K562 (cell line): ENCODE measurements around the gene INTS13. TPM values are rescaled to one million over a fixed set of nuclear protein-coding genes. Genes with fewer than 3 reads are reported as not detected.

Experiments used
- ATAC-seq: fragments of 200-7000 bp; cut with Tn5 transposase; 3 replicates; pipeline ENCODE4 v1.9.1; 2020; ENCODE audit warnings: moderate library complexity
- BruUV-seq: library from RNA; stranded (reverse); fragments of 400-500 nt; replicated peaks from 2 replicates; lab custom pipeline; 2021; lab: Mats Ljungman, UMichigan
- CTCF ChIA-PET: fragments of 300-600 bp; formaldehyde crosslinking; extraction: SDS; loops from one replicate; lab custom pipeline; 2021; ENCODE audit warnings: low intra/inter-chr PET ratio; lab: Yijun Ruan, JAX
- POLR2A ChIA-PET: fragments of 300-600, 350-650 bp; sonication (Branson Sonifier 250); formaldehyde crosslinking; extraction: SDS; loops from one replicate; lab custom pipeline; 2021; ENCODE audit warnings: antibody characterized with exemption, inconsistent platforms; lab: Yijun Ruan, JAX
- DNase-seq, 4 experiments: peaks; one replicate each; pipeline versions ENCODE4 v3.0.0 to v3.0.0-alpha.2; 2011 to 2018; ENCODE audit warnings: low spot score in 3 of 4, mixed read lengths in 3 of 4; ENCODE audit errors: extremely low read depth in 1 of 4
- FAIRE-seq: peaks from 2 replicates; lab custom pipeline; 2011; peaks lifted over from hg19 to GRCh38; lab: Jason Lieb, UNC
- H2AFZ ChIP-seq: 2 replicates; pipeline ENCODE4 v1.6.0; 2011; ENCODE audit warnings: low read depth, low read length, control low read depth, inconsistent platforms
- H3K27ac ChIP-seq: fragments of 200-600 bp; 3 replicates; pipeline ENCODE4 v1.8.0; 2011; ENCODE audit warnings: low read depth, mild to moderate bottlenecking, control low read depth, inconsistent platforms, low read length, moderate library complexity, mixed read lengths; ENCODE audit errors: extremely low read depth
- H3K27me3 ChIP-seq, 2 experiments: fragments of 300-600 bp in 1 of 2; 2 replicates in 1 of 2; 3 replicates in 1 of 2; pipeline versions ENCODE4 v1.6.0 to v1.8.0; 2011; ENCODE audit warnings: inconsistent platforms in 2 of 2, low read length in 2 of 2, mild to moderate bottlenecking in 1 of 2, mixed read lengths in 1 of 2, moderate library complexity in 1 of 2; ENCODE audit not compliant: control insufficient read depth in 2 of 2, insufficient read depth in 2 of 2
- H3K36me3 ChIP-seq: fragments of 300-600 bp; 3 replicates; pipeline ENCODE4 v1.8.0; 2011; ENCODE audit warnings: mild to moderate bottlenecking, low read length, inconsistent platforms; ENCODE audit not compliant: control insufficient read depth, insufficient read depth
- H3K4me1 ChIP-seq, 2 experiments: fragments of 200-600 bp in 1 of 2; replicated peaks in 1 of 2; 2 replicates in 1 of 2; 3 replicates in 1 of 2; pipeline versions ENCODE4 v1.5.1 to v1.8.0; 2011; ENCODE audit warnings: inconsistent platforms in 2 of 2, low read length in 2 of 2, mild to moderate bottlenecking in 1 of 2, mixed read lengths in 1 of 2, moderate library complexity in 1 of 2; ENCODE audit not compliant: control insufficient read depth in 2 of 2, insufficient read depth in 2 of 2
- H3K4me2 ChIP-seq: 2 replicates; pipeline ENCODE4 v1.6.1; 2011; ENCODE audit warnings: low read length, control low read depth, inconsistent platforms, mixed read lengths; ENCODE audit not compliant: insufficient read depth
- H3K4me3 ChIP-seq: fragments of 200-600 bp; sonication (generic), shearing (Covaris generic); 2 replicates; pipeline ENCODE4 v1.5.1; 2016; ENCODE audit warnings: control low read depth, inconsistent platforms
- H3K79me2 ChIP-seq: fragments of 200-600 bp; 3 replicates; pipeline ENCODE4 v1.8.0; 2011; ENCODE audit warnings: low read length, inconsistent platforms; ENCODE audit not compliant: control insufficient read depth, insufficient read depth
- H3K9ac ChIP-seq, 2 experiments: 2 replicates each; pipeline versions ENCODE4 v1.6.0 to v1.6.1; 2011; ENCODE audit warnings: low read depth in 2 of 2, low read length in 2 of 2, control low read depth in 1 of 2, inconsistent platforms in 1 of 2, mild to moderate bottlenecking in 1 of 2, mixed read lengths in 1 of 2; ENCODE audit not compliant: insufficient read depth in 1 of 2
- H3K9me1 ChIP-seq: one replicate; pipeline ENCODE4 v1.6.0; 2011; ENCODE audit warnings: inconsistent platforms, mild to moderate bottlenecking, low read length, moderate library complexity; ENCODE audit not compliant: control insufficient read depth, insufficient read depth
- H3K9me3 ChIP-seq: replicated peaks from 2 replicates; pipeline ENCODE4 v1.5.1; 2011; ENCODE audit warnings: low read depth, low read length, inconsistent platforms; ENCODE audit not compliant: control insufficient read depth, insufficient read depth
- H4K20me1 ChIP-seq: replicated peaks from 2 replicates; pipeline ENCODE4 v1.6.1; 2011; ENCODE audit warnings: low read length, inconsistent platforms, mixed read lengths; ENCODE audit not compliant: control insufficient read depth, insufficient read depth
- CBFA2T2 ChIP-seq: fragments of 450-650 bp; conservative IDR thresholded peaks from 2 replicates; pipeline ENCODE4 v1.6.1; 2017; ENCODE audit warnings: mild to moderate bottlenecking
- CBFA2T3 ChIP-seq: fragments of 450-650 bp; IDR thresholded peaks from 2 replicates; pipeline ENCODE4 v1.6.1; 2017
- FOSL1 ChIP-seq: fragments of 200-800 bp; sonication (Bioruptor generic); conservative IDR thresholded peaks from 2 replicates; pipeline ENCODE4 v1.6.1; 2016; ENCODE audit warnings: missing genetic modification characterization, missing compliant biosample characterization
- FOXA3 ChIP-seq, 2 experiments: fragments of 450-650 bp in 1 of 2; sonication (generic) in 1 of 2; formaldehyde crosslinking; IDR thresholded peaks in 1 of 2; conservative IDR thresholded peaks in 1 of 2; 2 replicates each; pipeline versions ENCODE4 v1.4.0 to v1.8.0; 2020 to 2022; ENCODE audit warnings: mild to moderate bottlenecking in 2 of 2, missing genetic modification reagents in 1 of 2
- FOXO4 ChIP-seq: fragments of 450-650 bp; formaldehyde crosslinking; IDR thresholded peaks from 2 replicates; pipeline ENCODE4 v1.4.0; 2020; ENCODE audit warnings: mild to moderate bottlenecking, moderate library complexity
- GATAD2A ChIP-seq: fragments of 450-650 bp; IDR thresholded peaks from 2 replicates; pipeline ENCODE4 v1.6.1; 2017
- HMBOX1 ChIP-seq: sonication (generic); IDR thresholded peaks from 2 replicates; pipeline ENCODE4 v1.6.1; 2016
- KDM1A ChIP-seq, 2 experiments: fragments of 450-650 bp; IDR thresholded peaks; 2 replicates each; pipeline ENCODE4 v1.6.1; 2016; ENCODE audit warnings: mild to moderate bottlenecking in 2 of 2
- MEIS2 ChIP-seq: fragments of 450-650 bp; IDR thresholded peaks from 2 replicates; pipeline ENCODE4 v1.6.1; 2014; ENCODE audit warnings: mild to moderate bottlenecking; ENCODE audit not compliant: partially characterized antibody
- NRF1 ChIP-seq, 2 experiments: fragments of 450-650 bp; IDR thresholded peaks in 1 of 2; conservative IDR thresholded peaks in 1 of 2; 2 replicates each; pipeline ENCODE4 v1.6.1; 2014; ENCODE audit warnings: mild to moderate bottlenecking in 2 of 2
- PBX2 ChIP-seq, 2 experiments: IDR thresholded peaks in 1 of 2; conservative IDR thresholded peaks in 1 of 2; 2 replicates each; pipeline ENCODE4 v1.6.1; 2016; ENCODE audit warnings: low read depth in 2 of 2, mild to moderate bottlenecking in 1 of 2, missing compliant biosample characterization in 1 of 2, missing genetic modification characterization in 1 of 2, moderate library complexity in 1 of 2
- SOX6 ChIP-seq: fragments of 450-650 bp; IDR thresholded peaks from 2 replicates; pipeline ENCODE4 v1.6.1; 2014; ENCODE audit warnings: mild to moderate bottlenecking
- TCF3 ChIP-seq: sonication (generic); formaldehyde crosslinking; IDR thresholded peaks from 2 replicates; pipeline ENCODE4 v1.4.0; 2020; ENCODE audit warnings: mild to moderate bottlenecking, missing genetic modification reagents
- ZNF239 ChIP-seq: fragments of 250-450 bp; sonication (Bioruptor Pico); IDR thresholded peaks from 2 replicates; pipeline ENCODE4 v1.4.0; 2020; ENCODE audit warnings: mild to moderate bottlenecking
- WGBS: fragments of 100-300 bp; shearing (Covaris generic); methylation state at CpG from one replicate; pipeline ENCODE4 v1.1.6; 2016; ENCODE audit warnings: low coverage, mixed read lengths; ENCODE audit not compliant: insufficient coverage; ENCODE audit errors: missing lambda C conversion rate; 5-methylcytosine and 5-hydroxymethylcytosine counted together
- in situ Hi-C: fragments of 300-500 bp; cut with MboI; formaldehyde crosslinking; loops from 4 replicates; pipeline ENCODE4 v1.15.0; 2018; ENCODE audit warnings: inconsistent platforms, mixed read lengths
- intact Hi-C: fragments of 100-400 bp; cut with micrococcal nuclease; formaldehyde crosslinking; loops from 2 replicates; pipeline ENCODE4 v1.14.2; 2022
- polyA plus RNA-seq, 8 experiments: library from polyadenylated mRNA; depleted of rRNA in 4 of 8; stranded (reverse) in 5 of 8; unstranded in 3 of 8; fragments of >200 nt; fragmentation: Nextera tagmentation in 2 of 8; fragmentation: Illumina TruSeq in 1 of 8; extraction: Ambion mirVana in 2 of 8; extraction: Trizol in 1 of 8; gene quantifications; 2 replicates each; pipeline versions ENCODE4 v1.2.1 to v1.2.3, GENCODE V29; 2011 to 2014; ENCODE audit warnings: inconsistent platforms in 1 of 8, missing spikeins in 1 of 8
- total RNA-seq, 7 experiments: library from RNA; depleted of rRNA in 6 of 7; stranded (reverse); fragments of >200 nt in 6 of 7; fragmentation: Illumina TruSeq in 2 of 7; extraction: Trizol in 2 of 7; gene quantifications; 2 replicates each; pipeline versions ENCODE4 v1.2.1 to v1.2.3, GENCODE V29; 2011 to 2021; ENCODE audit warnings: low replicate concordance in 1 of 7
- TF ChIP-seq, protein P1 (sequence below): fragments of 250-450 bp; sonication (Bioruptor Pico); IDR thresholded peaks from 2 replicates; pipeline ENCODE4 v1.4.0; 2020; ENCODE audit warnings: mild to moderate bottlenecking

Gene INTS13
- total and polyA plus RNA-seq, 9 of the 15 experiments (the other 6 are each of a cell fraction or from before 2014, with no cell fraction given): 48.3 to 91.8 (median 78.1) TPM

DNA sequence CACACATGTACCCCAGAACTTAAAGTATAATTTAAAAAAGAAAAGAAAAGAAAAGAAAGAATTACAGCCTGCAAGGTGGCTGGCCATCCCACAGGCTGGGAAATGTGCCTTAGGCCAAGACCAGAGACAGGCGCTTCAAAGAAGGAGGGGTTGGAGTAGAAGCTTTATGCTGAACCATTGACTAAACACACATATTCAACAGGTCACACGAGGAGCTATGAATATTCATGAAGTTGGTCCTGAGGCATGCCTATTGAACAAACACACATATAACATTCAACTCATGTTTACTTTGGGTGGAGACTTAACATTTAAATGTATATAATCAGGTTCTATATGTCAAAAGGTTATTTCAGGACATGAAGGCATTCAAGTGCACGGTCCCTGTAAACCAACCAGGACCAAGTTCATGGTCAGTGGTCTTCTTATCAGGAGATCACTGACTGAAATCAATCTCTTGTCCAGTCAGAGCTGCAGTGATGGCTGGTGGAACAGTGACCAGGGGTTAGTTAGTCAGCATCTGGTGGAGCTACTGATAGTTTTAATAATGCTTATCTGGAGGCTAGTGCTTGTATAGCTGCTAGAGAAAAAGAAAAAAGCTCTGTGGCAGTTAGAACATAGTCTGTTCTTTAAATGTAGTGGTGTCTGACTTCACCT lies 69.2 kb downstream of the INTS13 start:
- H3K4me3 ChIP-seq: no peak overlapping the region
- no peak overlapping the region for H3K9ac ChIP-seq
- ChIA-PET CTCF (no interaction called here), POLR2A (no interaction called here)
- H3K9me3 ChIP-seq: no peaks in the 10 kb centered on the region
- 24% methylated on average over 3 of the region's 3 CpGs for WGBS
- peak; percentile 35 for TF ChIP-seq CBFA2T2
- peak; percentile 42; the same call in 1 of the 2 replicates for TF ChIP-seq TCF3 (CRISPR knock-in tag)
- TF ChIP-seq, protein P1, sequence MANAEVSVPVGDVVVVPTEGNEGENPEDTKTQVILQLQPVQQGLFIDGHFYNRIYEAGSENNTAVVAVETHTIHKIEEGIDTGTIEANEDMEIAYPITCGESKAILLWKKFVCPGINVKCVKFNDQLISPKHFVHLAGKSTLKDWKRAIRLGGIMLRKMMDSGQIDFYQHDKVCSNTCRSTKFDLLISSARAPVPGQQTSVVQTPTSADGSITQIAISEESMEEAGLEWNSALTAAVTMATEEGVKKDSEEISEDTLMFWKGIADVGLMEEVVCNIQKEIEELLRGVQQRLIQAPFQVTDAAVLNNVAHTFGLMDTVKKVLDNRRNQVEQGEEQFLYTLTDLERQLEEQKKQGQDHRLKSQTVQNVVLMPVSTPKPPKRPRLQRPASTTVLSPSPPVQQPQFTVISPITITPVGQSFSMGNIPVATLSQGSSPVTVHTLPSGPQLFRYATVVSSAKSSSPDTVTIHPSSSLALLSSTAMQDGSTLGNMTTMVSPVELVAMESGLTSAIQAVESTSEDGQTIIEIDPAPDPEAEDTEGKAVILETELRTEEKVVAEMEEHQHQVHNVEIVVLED: no peak
- 0 out of 2 replicates have a peak, but pooled peaks have one; percentile 17 for TF ChIP-seq SOX6
- TF ChIP-seq CBFA2T3: peak; percentile 64
- TF ChIP-seq FOXO4 (CRISPR knock-in tag): no peak
- TF ChIP-seq KDM1A (IDR thresholded peaks at IDR 0.05): 0 out of 4 replicates have a peak, but pooled peaks have one; percentile 28 to 35
- TF ChIP-seq GATAD2A: no peak
- TF ChIP-seq FOXA3 (CRISPR knock-in tag; conservative IDR thresholded peaks at IDR 0.05 in 1 of 2, IDR thresholded peaks at IDR 0.05 in 1 of 2): peak; percentile 53 to 63
- TF ChIP-seq NRF1 (conservative IDR thresholded peaks at IDR 0.05 in 1 of 2, IDR thresholded peaks at IDR 0.05 in 1 of 2): peak in 1 of 2 experiments; percentile 21; a peak in 1 of 4 replicates
- TF ChIP-seq ZNF239: no peak
- peak; percentile 68 for TF ChIP-seq FOSL1 (tag)
- TF ChIP-seq HMBOX1: peak; percentile 99
- peak; percentile 66 for TF ChIP-seq MEIS2
- no peak for TF ChIP-seq PBX2 (CRISPR knock-in tag; IDR thresholded peaks at IDR 0.05; ENCODE audit: low read depth)
- TF ChIP-seq PBX2 (tag; conservative IDR thresholded peaks at IDR 0.05; ENCODE audit: low read depth): peak; percentile 34; the same call in 1 of the 2 replicates
- FAIRE-seq: peak; percentile 69
- H3K27me3 ChIP-seq: no peaks in the 10 kb centered on the region
- no peak overlapping the region for H3K27ac ChIP-seq
- no TSS peak for BruUV-seq
- no peaks in the 10 kb centered on the region for H3K79me2 ChIP-seq
- ATAC-seq: peak; percentile 50; the same call in 2 of the 3 replicates
- DNase-seq: peak in 1 of 4 experiments; percentile 14
- H3K4me1 ChIP-seq: peaks cover 0 to 7% of the 10 kb centered on the region in 2 experiments; a peak in 4 of 5 replicates
- no peak overlapping the region for H2AFZ ChIP-seq
- H3K36me3 ChIP-seq: no peaks in the 10 kb centered on the region
- H3K4me2 ChIP-seq: no peak overlapping the region
- in situ Hi-C loops: no loop called here
- H4K20me1 ChIP-seq: no peaks in the 10 kb centered on the region
- intact Hi-C loops: no loop called here
- peaks cover 2% of the 10 kb centered on the region for H3K9me1 ChIP-seq
